Progenitor cell of endocrine pancreas (in vitro differentiated cells): ENCODE measurements around the gene RTKN. TPM values are rescaled to one million over a fixed set of nuclear protein-coding genes. Genes with fewer than 3 reads are reported as not detected.

Source experiments
- DNase-seq: peaks from one replicate; pipeline ENCODE4 v3.0.0; 2021; ENCODE audit warnings: low spot score; ENCODE audit not compliant: unreplicated experiment
- H3K27ac Mint-ChIP-seq: 2 replicates; pipeline ENCODE4 v1.8.0; 2021; ENCODE audit warnings: mild to moderate bottlenecking, moderate library complexity, mixed read lengths
- H3K27me3 Mint-ChIP-seq: 2 replicates; pipeline ENCODE4 v1.8.0; 2021; ENCODE audit warnings: mixed read lengths
- H3K36me3 Mint-ChIP-seq: 2 replicates; pipeline ENCODE4 v1.8.0; 2022; ENCODE audit warnings: mixed read lengths; ENCODE audit not compliant: insufficient read depth
- H3K4me1 Mint-ChIP-seq: 2 replicates; pipeline ENCODE4 v1.8.0; 2021; ENCODE audit warnings: low read depth, mixed read lengths
- H3K4me3 Mint-ChIP-seq: 2 replicates; pipeline ENCODE4 v1.8.0; 2021; ENCODE audit warnings: low read depth, mild to moderate bottlenecking, moderate library complexity, mixed read lengths
- H3K9me3 Mint-ChIP-seq: 2 replicates; pipeline ENCODE4 v1.8.0; 2021; ENCODE audit warnings: low read depth, mixed read lengths
- total RNA-seq: library from RNA; stranded (reverse); gene quantifications from 2 replicates; pipeline ENCODE4 v1.2.1, GENCODE V29; 2021
- TF ChIP-seq, protein P1 (sequence below): fragments of 200-600 bp; sonication (generic); IDR thresholded peaks from one replicate; pipeline ENCODE4 v1.5.0; 2021; ENCODE audit warnings: antibody characterized with exemption, mild to moderate bottlenecking; ENCODE audit not compliant: unreplicated experiment

The RTKN gene
- total RNA-seq, 1 donor from 2014 or later = 129 TPM

GRCh38 chr2:74414881-74415761 is 26.6 kb downstream of the RTKN start:
- H3K9me3 Mint-ChIP-seq = no peaks in the 10 kb centered on the region
- H3K4me3 Mint-ChIP-seq = no peak overlapping the region
- H3K4me1 Mint-ChIP-seq = no peaks in the 10 kb centered on the region
- H3K27ac Mint-ChIP-seq = no peak overlapping the region
- DNase-seq = no peak
- H3K27me3 Mint-ChIP-seq = peaks cover 3% of the 10 kb centered on the region
- TF ChIP-seq, protein P1, sequence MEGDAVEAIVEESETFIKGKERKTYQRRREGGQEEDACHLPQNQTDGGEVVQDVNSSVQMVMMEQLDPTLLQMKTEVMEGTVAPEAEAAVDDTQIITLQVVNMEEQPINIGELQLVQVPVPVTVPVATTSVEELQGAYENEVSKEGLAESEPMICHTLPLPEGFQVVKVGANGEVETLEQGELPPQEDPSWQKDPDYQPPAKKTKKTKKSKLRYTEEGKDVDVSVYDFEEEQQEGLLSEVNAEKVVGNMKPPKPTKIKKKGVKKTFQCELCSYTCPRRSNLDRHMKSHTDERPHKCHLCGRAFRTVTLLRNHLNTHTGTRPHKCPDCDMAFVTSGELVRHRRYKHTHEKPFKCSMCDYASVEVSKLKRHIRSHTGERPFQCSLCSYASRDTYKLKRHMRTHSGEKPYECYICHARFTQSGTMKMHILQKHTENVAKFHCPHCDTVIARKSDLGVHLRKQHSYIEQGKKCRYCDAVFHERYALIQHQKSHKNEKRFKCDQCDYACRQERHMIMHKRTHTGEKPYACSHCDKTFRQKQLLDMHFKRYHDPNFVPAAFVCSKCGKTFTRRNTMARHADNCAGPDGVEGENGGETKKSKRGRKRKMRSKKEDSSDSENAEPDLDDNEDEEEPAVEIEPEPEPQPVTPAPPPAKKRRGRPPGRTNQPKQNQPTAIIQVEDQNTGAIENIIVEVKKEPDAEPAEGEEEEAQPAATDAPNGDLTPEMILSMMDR = no peak
- H3K36me3 Mint-ChIP-seq = no peaks in the 10 kb centered on the region

GRCh38 chr2:74414441-74414840 is 27.3 kb downstream of the RTKN start:
- H3K4me3 Mint-ChIP-seq = no peak overlapping the region
- peaks cover 3% of the 10 kb centered on the region for H3K27me3 Mint-ChIP-seq
- H3K4me1 Mint-ChIP-seq = no peaks in the 10 kb centered on the region
- no peaks in the 10 kb centered on the region for H3K9me3 Mint-ChIP-seq
- no peak for DNase-seq
- H3K36me3 Mint-ChIP-seq = no peaks in the 10 kb centered on the region
- TF ChIP-seq, protein P1 = no peak
- H3K27ac Mint-ChIP-seq = no peak overlapping the region

- H3K27ac Mint-ChIP-seq = no peak overlapping the region
- no peaks in the 10 kb centered on the region for H3K4me1 Mint-ChIP-seq
- peaks cover 7% of the 10 kb centered on the region for H3K27me3 Mint-ChIP-seq
- H3K9me3 Mint-ChIP-seq = no peaks in the 10 kb centered on the region
- H3K36me3 Mint-ChIP-seq = no peaks in the 10 kb centered on the region
- DNase-seq = no peak
- no peak overlapping the region for H3K4me3 Mint-ChIP-seq
- TF ChIP-seq, protein P1 = no peak
Observed at GRCh38 chr2:74413001-74413698, 28.6 kb downstream of the RTKN start.

DNA sequence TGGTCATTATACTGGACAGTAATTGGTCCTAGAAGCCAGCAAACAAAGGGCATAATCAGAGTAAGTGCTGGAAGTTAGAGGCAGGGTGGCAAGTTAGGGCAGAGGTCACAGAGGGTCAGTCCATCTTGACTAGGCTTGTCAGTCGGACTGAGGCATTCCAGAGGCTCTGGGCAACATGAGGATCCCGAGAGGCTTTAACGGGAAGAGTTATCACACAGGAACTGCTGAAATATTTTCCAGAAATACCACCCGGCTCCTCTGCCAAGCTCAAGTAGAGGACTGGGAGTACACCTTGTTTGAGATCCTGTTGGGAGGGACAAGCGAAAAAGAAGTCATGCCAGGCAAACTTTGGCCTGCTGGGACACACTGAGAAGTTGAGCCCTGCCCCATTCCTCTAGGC is 34.1 kb downstream of the RTKN start:
- Mint-ChIP-seq H3K9me3 (no peaks in the 10 kb centered on the region), H3K27me3 (peaks cover 12% of the 10 kb centered on the region), H3K4me3 (no peak overlapping the region), H3K4me1 (no peaks in the 10 kb centered on the region), H3K27ac (no peak overlapping the region), H3K36me3 (no peaks in the 10 kb centered on the region)
- DNase-seq = no peak
- TF ChIP-seq, protein P1 = no peak

- Mint-ChIP-seq H3K36me3 (no peaks in the 10 kb centered on the region), H3K4me3 (no peak overlapping the region), H3K27me3 (peaks cover 12% of the 10 kb centered on the region), H3K27ac (no peak overlapping the region), H3K4me1 (no peaks in the 10 kb centered on the region), H3K9me3 (no peaks in the 10 kb centered on the region)
- TF ChIP-seq, protein P1 = no peak
- no peak for DNase-seq
Observed at GRCh38 chr2:74406035-74406434, 35.7 kb downstream of the RTKN start.
